Prostate gland (tissue), 2 donors: ENCODE measurements around the gene SORBS1. TPM values are rescaled to one million over a fixed set of nuclear protein-coding genes. Genes with fewer than 3 reads are reported as not detected.

Experiments
- DNase-seq: peaks from one replicate; pipeline ENCODE4 v3.0.0-alpha.2; 2019; ENCODE audit warnings: low spot score
- H3K27ac ChIP-seq, 2 donors: fragments of 200-600 bp; sonication (generic); 2 replicates each; pipeline ENCODE4 v1.5.1; 2017 to 2019
- H3K27me3 ChIP-seq: fragments of 200-600 bp; sonication (generic); replicated peaks from 2 replicates; pipeline ENCODE4 v1.5.1; 2019; ENCODE audit not compliant: insufficient read depth
- H3K36me3 ChIP-seq, 2 donors: fragments of 200-600 bp; sonication (generic); 1 replicate in 1 of 2; 2 replicates in 1 of 2; pipeline versions ENCODE4 v1.5.1 to v1.8.1; 2017 to 2019
- H3K4me1 ChIP-seq: fragments of 200-600 bp; sonication (generic); replicated peaks from 2 replicates; pipeline ENCODE4 v1.5.1; 2019
- H3K4me3 ChIP-seq, 2 donors: fragments of 200-600 bp; sonication (generic); 2 replicates each; pipeline ENCODE4 v1.5.1; 2017 to 2019
- H3K9me3 ChIP-seq: fragments of 200-600 bp; sonication (generic); 2 replicates; pipeline ENCODE4 v1.5.1; 2017
- CTCF ChIP-seq, 4 experiments: fragments of 200-600 bp in 2 of 4; fragments of 450-650 bp in 2 of 4; sonication (generic) in 2 of 4; IDR thresholded peaks; 1 replicate in 3 of 4; 2 replicates in 1 of 4; pipeline ENCODE4 v1.5.1; 2016 to 2019; ENCODE audit warnings: antibody characterized with exemption in 4 of 4, mild to moderate bottlenecking in 2 of 4, moderate library complexity in 2 of 4
- POLR2A ChIP-seq: fragments of 450-650 bp; IDR thresholded peaks from one replicate; pipeline ENCODE4 v1.6.1; 2016; ENCODE audit warnings: antibody characterized with exemption, mild to moderate bottlenecking
- POLR2AphosphoS5 ChIP-seq: sonication (generic); formaldehyde crosslinking; IDR thresholded peaks from one replicate; pipeline ENCODE4 v1.6.1; 2017; ENCODE audit warnings: antibody characterized with exemption
- WGBS: methylation state at CpG from one replicate; pipeline ENCODE4 v1.1.5; 2018; 5-methylcytosine and 5-hydroxymethylcytosine counted together
- intact Hi-C: fragments of 100-400 bp; cut with DNase I; formaldehyde crosslinking; loops from one replicate; pipeline ENCODE4 v1.14.2; 2022
- total RNA-seq, 2 donors: library from RNA; depleted of rRNA; stranded (reverse); fragments of >200 nt; gene quantifications; one replicate each; pipeline ENCODE4 v1.1.0, GENCODE V29; 2016

The SORBS1 gene
- total RNA-seq, 2 donors from 2014 or later, result 84.6 to 189 TPM

DNA sequence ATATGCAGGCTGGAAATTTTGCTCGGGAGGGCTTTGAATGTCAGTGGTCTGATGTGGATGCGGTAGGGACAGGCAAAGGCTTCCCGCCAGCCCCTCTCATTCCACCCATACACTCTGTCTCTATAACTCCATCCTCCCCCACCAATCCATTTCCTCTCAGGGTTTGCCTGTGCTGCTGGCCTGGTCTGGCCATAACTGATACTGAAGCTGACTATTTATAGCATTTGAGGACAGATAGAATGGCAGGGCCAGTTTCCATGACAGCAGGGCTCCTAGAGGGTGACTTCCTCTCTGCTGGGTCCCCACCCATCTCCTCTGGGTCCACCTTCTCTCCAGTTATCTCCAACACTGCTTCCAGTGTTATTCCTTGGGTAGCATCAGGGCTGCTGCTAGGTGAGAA is 263.8 kb downstream of the SORBS1 start:
- no peaks in the 10 kb centered on the region for H3K36me3 ChIP-seq
- H3K4me3 ChIP-seq, result no peak overlapping the region
- 95% methylated on average over 3 of the region's 3 CpGs for WGBS
- H3K27me3 ChIP-seq, result no peaks in the 10 kb centered on the region
- H3K9me3 ChIP-seq, result no peaks in the 10 kb centered on the region
- DNase-seq, result no peak
- no peaks in the 10 kb centered on the region for H3K4me1 ChIP-seq
- TF ChIP-seq POLR2AphosphoS5, result no peak
- TF ChIP-seq POLR2A, result no peak
- TF ChIP-seq CTCF (IDR thresholded peaks at IDR 0.05), result no peak
- H3K27ac ChIP-seq, result no peak overlapping the region
- intact Hi-C loops, result no loop called here

DNA sequence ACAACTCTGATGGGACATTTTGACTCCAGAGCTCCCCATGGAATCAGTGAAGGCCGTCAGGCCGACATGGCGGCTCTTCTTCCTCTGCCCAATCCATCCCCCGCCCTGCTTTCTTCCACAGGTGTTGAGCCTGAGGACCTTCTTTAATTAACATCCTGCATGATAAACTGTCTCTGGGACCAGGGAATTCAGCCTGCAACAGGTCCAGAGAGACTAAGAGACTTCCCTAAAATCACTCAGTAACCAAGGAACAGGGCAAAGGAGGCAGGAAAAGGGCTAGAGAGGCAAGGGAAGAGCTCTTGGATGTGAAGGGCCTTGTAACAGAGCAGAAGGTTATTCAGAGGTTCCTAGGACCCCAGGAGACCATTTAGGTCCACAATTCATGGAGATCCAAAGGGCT is 264.4 kb downstream of the SORBS1 start:
- Histone ChIP-seq H3K27ac (no peak overlapping the region), H3K9me3 (no peaks in the 10 kb centered on the region)
- 100% methylated on average over 4 of the region's 4 CpGs for WGBS

DNA sequence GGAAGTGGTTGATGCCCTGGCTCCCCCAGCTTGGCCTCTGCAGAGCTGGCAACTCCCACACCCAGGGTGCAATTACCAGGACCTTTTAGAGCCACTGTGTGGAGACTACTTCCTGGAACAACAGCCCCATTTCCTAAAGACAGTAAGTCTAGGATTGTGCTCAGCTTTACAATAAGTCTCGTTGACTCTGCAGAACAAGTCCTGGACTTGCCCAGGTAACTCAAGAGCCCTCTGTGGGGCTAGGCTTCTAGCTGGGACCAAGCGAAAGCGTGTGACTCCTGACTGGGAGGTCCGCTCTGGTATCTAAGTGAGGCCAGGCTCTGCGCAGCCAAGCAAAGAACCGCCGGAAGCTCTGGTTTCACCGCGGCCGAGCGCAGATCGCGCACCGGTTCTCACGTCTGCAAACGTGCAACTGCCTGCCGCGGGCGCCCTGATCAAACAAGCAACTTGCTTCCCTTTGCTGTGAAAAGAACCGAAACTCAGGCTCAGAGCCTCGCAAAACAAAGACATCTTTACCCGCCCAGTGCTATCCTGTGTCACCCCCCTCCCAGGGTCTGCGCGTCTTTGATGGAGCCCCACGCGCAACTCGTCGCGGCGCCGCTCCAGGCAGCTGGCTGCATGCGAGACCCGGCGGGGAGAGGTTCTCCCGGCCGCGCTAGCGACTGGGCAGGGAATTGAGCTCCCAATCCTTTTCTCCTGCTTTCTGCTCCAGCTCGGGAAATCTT is 266.0 kb downstream of the SORBS1 start:
- Histone ChIP-seq H3K9me3 (no peaks in the 10 kb centered on the region), H3K36me3 (no peaks in the 10 kb centered on the region), H3K27ac (peak overlapping the region; percentile 31 to 75), H3K4me1 (no peaks in the 10 kb centered on the region), H3K4me3 (peak overlapping the region; percentile 24 to 26), H3K27me3 (no peaks in the 10 kb centered on the region)
- 3% methylated on average over 38 of the region's 39 CpGs for WGBS
- intact Hi-C loops, result no loop called here
- peak; percentile 27 for TF ChIP-seq POLR2A
- TF ChIP-seq CTCF (IDR thresholded peaks at IDR 0.05), result no peak
- TF ChIP-seq POLR2AphosphoS5, result peak; percentile 38
- peak; percentile 50 for DNase-seq

More for the DNA sequence above, 264.4 kb downstream of the SORBS1 start:
- H3K27me3 ChIP-seq, result no peaks in the 10 kb centered on the region
- intact Hi-C loops, result no loop called here
- H3K4me3 ChIP-seq, result no peak overlapping the region
- no peaks in the 10 kb centered on the region for H3K36me3 ChIP-seq
- no peak for TF ChIP-seq POLR2A
- TF ChIP-seq POLR2AphosphoS5, result no peak
- TF ChIP-seq CTCF (IDR thresholded peaks at IDR 0.05), result no peak
- H3K4me1 ChIP-seq, result no peaks in the 10 kb centered on the region
- DNase-seq, result no peak

GRCh38 chr10:95293631-95294030 is 267.5 kb downstream of the SORBS1 start:
- intact Hi-C loops, result no loop called here
- Histone ChIP-seq H3K9me3 (no peaks in the 10 kb centered on the region), H3K36me3 (no peaks in the 10 kb centered on the region), H3K4me1 (no peaks in the 10 kb centered on the region), H3K4me3 (no peak overlapping the region), H3K27ac (no peak overlapping the region), H3K27me3 (no peaks in the 10 kb centered on the region)
- no peak for DNase-seq
- 70% methylated on average over 3 of the region's 3 CpGs for WGBS
- no peak for TF ChIP-seq POLR2AphosphoS5
- TF ChIP-seq POLR2A, result no peak
- TF ChIP-seq CTCF (IDR thresholded peaks at IDR 0.05), result no peak
